Astrocyte (in vitro differentiated cells and primary cell): ENCODE measurements around the gene SLC4A2.

ENCODE experiments used
- EZH2 ChIP-seq: IDR thresholded peaks from 2 replicates; pipeline ENCODE4 v1.6.1; 2012; ENCODE audit warnings: mild to moderate bottlenecking, low read length, inconsistent platforms; ENCODE audit not compliant: insufficient read depth
- TF ChIP-seq, protein P1 (sequence below): IDR thresholded peaks from 2 replicates; pipeline ENCODE4 v1.5.1; 2011; ENCODE audit warnings: low read depth, mild to moderate bottlenecking, inconsistent platforms, low read length, moderate library complexity; ENCODE audit not compliant: insufficient read depth

DNA sequence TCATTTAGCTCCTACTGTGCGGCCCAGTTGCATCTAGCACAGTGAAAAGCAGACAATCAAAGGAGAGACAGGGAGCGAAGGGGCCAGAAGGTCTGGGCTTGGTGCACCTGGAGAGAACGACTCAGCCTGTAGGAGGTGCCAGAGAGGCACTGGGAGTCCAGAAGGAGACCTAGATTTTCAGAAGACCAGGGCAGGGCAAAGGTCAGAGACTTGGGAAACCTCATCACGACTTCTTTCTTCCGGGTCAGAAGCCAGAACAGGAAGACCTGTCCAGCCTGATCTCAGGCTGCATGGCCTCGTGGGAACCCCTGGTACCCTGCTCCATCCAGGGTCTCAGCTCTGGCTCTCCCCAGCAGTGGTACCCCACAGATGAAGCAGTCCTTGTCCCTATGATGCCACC is 32.0 kb downstream of the SLC4A2 start:
- TF ChIP-seq, protein P1, sequence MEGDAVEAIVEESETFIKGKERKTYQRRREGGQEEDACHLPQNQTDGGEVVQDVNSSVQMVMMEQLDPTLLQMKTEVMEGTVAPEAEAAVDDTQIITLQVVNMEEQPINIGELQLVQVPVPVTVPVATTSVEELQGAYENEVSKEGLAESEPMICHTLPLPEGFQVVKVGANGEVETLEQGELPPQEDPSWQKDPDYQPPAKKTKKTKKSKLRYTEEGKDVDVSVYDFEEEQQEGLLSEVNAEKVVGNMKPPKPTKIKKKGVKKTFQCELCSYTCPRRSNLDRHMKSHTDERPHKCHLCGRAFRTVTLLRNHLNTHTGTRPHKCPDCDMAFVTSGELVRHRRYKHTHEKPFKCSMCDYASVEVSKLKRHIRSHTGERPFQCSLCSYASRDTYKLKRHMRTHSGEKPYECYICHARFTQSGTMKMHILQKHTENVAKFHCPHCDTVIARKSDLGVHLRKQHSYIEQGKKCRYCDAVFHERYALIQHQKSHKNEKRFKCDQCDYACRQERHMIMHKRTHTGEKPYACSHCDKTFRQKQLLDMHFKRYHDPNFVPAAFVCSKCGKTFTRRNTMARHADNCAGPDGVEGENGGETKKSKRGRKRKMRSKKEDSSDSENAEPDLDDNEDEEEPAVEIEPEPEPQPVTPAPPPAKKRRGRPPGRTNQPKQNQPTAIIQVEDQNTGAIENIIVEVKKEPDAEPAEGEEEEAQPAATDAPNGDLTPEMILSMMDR = peak; percentile 47
- TF ChIP-seq EZH2 = no peak
